GM12874 (cell line): ENCODE measurements around the gene RAP1GAP2.

Source experiments
- CTCF ChIP-seq: IDR thresholded peaks from 2 replicates; pipeline ENCODE4 v1.5.1; 2011; ENCODE audit warnings: low read depth, mild to moderate bottlenecking, control low read depth, low read length, moderate library complexity; ENCODE audit not compliant: insufficient read depth

Gene RAP1GAP2

DNA sequence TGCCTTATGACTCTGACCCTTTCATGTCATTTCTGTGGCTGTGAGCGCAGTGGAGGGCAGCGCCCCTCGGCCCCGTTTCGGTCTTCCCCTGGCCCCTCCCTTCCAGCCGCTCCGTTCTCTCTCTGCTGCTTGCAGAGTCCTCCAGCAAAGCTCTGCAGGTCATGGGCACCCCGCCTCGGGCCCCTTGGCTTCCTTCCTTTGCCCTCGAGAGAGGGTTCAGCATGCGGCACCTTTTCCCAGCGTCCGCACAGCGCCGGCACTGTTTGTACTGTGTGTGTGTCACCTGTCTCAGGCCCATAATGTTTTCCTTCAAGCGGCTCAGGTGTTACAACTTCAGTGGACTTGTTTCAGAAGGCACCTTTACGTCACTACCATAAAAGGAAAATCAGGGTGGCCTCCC lies 98.5 kb downstream of the RAP1GAP2 start:
- no peak for TF ChIP-seq CTCF

DNA sequence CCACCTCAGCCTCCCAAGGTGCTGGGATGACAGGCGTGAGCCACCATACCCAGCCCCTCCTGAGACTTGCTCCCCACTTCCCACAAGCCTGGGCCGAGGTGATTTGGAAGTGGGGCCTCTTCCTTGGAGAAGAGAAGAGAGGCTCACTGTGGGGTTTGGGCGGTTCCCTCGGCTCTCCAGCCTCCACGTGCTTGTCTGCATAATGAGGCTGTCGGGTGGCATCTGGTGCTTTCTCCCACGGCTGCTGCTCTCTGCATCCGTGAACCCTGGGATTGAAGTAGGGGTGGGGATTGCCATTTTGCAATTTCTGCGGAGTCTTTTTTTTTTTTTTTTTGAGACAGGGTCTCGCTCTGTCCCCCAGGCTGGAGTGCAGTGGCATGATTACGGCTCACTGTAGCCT lies 101.4 kb downstream of the RAP1GAP2 start:
- no peak for TF ChIP-seq CTCF

GRCh38 chr17:2898255-2898926 lies 102.2 kb downstream of the RAP1GAP2 start:
- TF ChIP-seq CTCF, result no peak

DNA sequence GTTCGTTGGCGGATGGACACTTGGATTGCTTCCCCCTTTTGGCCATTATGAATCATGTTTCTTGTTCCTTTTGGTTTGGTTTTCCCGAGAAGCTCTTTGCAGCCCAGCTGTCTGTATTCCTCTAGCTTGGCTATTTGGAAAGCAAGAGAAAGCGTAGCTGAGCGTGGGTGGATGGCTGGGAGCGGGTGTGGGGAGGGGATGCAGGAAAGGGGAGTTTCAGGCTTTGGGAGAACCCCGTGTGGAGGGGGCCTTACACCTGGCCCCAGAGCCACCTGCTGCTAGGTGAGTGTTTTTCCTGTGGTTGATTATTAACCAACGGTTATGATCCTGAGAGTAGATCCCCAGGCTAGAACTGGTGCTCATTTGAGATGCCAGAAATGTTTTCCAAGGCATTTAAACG lies 103.7 kb downstream of the RAP1GAP2 start:
- TF ChIP-seq CTCF, result no peak

DNA sequence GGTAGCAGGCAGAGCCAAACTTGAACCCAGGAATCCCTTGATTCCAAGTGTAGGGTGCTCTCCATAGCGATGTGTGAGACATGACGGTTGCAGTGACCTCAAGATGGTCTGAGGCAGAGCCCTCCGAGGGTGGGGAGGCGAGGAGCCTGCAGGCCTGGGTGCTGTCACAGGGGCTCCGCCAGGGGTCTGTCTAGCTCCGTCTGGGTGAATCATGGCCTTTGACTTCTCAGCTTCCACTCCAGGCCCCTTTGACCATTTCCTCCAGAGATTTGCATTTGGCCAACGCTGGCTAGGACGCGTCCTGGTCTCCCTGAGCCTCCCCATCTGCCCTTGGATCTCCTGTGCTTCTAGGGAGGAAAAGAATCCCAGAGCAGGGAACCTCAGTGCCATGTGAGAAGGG lies 104.6 kb downstream of the RAP1GAP2 start:
- TF ChIP-seq CTCF, result no peak

DNA sequence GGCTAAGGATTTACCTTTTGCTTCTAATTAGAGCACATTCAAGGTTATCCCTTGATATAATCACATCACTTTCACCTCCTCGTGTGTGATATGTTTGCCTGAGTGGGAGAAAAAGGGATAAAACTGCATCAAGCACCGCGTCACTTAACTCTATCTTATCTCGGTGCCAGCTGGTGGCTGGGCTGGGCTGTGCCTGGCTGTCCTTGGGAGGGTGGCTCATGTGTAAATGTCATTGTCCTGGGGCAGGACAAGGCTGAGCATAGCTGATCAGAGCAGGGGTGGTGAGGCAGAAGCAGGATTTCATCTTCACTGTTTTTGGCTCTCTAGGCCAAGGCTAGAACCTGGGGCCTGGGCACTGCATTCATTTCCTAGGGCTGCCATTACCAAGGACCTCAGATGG lies 105.3 kb downstream of the RAP1GAP2 start:
- TF ChIP-seq CTCF, result no peak

DNA sequence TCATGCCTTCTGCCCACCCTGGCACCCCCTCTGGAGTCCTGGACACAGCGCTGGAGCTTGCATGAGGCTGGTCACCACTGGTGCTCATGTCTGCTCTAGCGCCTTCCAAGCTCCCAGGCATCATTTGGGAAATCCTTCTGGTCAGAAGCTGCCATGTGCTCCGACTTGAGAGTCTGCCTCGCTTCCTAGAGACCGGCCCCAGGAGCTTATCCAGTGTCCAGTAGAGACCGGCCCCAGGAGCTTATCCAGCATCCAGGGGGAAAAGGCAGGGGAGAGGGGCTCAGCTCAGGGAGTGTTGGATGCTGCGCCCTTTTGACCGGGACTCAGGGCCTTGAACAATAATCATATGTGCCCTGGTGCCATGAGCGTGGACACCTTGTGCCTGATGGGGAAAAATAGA lies 106.3 kb downstream of the RAP1GAP2 start:
- no peak for TF ChIP-seq CTCF
